ENCODE results near the gene FKBP1B.
"Not testable (repeated sequence)": the region's sequence is repeated elsewhere in the genome, so short reads cannot be mapped to it uniquely, and the experiment has no call there.

The FKBP1B gene

GRCh38 chr2:24049485-24050021, at the start of gene FKBP1B:
FKBP1B (plus strand) TSS chr2:24049741; CDS start chr2:24049850, 109 bp downstream.
- FAIRE-seq: no peak

GRCh38 chr2:24007693-24008092, 41.8 kb upstream of the FKBP1B start:
- TF ChIP-seq POLR2A (IDR thresholded peaks at IDR 0.05; ENCODE audit: low read depth, low read length): no peak
- FAIRE-seq (no peak), DNase-seq (ENCODE audit: insufficient read length, low spot score) (no peak)

More at GRCh38 chr2:24049485-24050021, at the start of gene FKBP1B:
- peak; percentile 47 for DNase-seq (ENCODE audit: insufficient read length, low spot score)
- TF ChIP-seq POLR2A (IDR thresholded peaks at IDR 0.05; ENCODE audit: low read depth, low read length): peak; percentile 48; the same call in 1 of the 2 replicates

- DNase-seq (ENCODE audit: insufficient read length, low spot score) (no peak), FAIRE-seq (no peak)
- no peak for TF ChIP-seq POLR2A (IDR thresholded peaks at IDR 0.05; ENCODE audit: low read depth, low read length)
Measured at GRCh38 chr2:24008672-24009366, 40.7 kb upstream of the FKBP1B start.

DNA sequence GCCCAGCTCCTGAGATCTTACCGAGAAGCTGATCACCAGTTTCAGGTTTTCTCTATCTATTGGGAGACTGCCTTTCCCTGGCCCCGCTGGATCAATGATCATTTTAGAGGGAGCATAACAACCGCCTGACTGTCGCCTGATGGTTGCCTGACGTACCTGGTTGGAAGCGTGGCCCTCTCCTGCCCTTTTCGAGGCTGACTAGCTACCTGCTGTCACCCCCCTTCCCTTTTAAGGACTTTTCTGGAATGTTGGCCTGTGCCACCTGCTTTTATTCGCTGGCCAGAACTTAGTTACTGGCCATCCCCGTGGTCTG, 40.2 kb upstream of the FKBP1B start:
- no peak for FAIRE-seq
- no peak for DNase-seq (ENCODE audit: insufficient read length, low spot score)
- no peak for TF ChIP-seq POLR2A (IDR thresholded peaks at IDR 0.05; ENCODE audit: low read depth, low read length)

DNA sequence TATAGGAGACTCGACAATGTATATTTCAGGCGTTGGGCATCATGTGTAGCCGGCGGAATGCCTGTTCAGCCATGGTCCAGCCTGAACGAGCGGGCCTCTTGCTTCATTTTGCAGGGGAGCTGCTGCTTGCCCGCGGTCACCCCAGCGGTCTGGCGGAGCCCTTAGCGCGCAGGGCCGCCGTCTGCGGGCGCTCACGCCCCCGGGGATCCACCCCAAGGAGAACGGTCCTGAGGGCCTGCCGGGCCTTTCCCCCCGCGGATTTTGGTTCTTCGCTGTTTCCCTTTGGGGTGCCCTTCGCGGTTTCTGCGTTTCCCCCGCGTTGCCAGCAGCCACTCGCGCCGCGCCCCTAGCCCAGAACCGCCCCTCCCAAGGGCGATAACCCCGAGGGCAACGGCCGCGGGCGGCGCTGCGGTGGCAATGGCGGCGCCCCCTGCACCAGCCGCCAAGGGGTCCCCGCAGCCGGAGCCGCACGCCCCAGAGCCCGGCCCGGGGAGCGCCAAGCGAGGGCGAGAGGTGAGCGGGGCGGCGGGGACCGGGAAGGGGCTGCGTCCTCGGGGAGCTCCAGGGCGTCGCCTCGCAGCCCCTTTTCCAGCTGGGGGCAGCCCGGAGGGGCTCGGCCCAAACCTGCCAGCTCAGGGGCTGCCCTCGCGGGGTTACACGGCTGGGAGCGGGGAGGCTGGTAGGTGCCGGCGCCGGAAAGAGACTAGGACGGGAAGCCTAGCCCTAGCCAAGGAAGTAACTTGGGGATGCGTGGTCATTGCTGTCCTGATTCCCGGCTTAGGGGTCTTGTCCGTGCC, 39.7 kb upstream of the FKBP1B start, which contains the start of gene MFSD2B:
Gene MFSD2B (plus strand): TSS at position 406 of the 797 bp plus-strand sequence. CDS start 12 bp downstream, at position 418.
- no peak for TF ChIP-seq POLR2A (IDR thresholded peaks at IDR 0.05; ENCODE audit: low read depth, low read length)
- DNase-seq (ENCODE audit: insufficient read length, low spot score) (no peak), FAIRE-seq (no peak)

GRCh38 chr2:24010477-24011249, 38.9 kb upstream of the FKBP1B start:
- FAIRE-seq: no peak
- no peak for DNase-seq (ENCODE audit: insufficient read length, low spot score)
- no peak for TF ChIP-seq POLR2A (IDR thresholded peaks at IDR 0.05; ENCODE audit: low read depth, low read length)

DNA sequence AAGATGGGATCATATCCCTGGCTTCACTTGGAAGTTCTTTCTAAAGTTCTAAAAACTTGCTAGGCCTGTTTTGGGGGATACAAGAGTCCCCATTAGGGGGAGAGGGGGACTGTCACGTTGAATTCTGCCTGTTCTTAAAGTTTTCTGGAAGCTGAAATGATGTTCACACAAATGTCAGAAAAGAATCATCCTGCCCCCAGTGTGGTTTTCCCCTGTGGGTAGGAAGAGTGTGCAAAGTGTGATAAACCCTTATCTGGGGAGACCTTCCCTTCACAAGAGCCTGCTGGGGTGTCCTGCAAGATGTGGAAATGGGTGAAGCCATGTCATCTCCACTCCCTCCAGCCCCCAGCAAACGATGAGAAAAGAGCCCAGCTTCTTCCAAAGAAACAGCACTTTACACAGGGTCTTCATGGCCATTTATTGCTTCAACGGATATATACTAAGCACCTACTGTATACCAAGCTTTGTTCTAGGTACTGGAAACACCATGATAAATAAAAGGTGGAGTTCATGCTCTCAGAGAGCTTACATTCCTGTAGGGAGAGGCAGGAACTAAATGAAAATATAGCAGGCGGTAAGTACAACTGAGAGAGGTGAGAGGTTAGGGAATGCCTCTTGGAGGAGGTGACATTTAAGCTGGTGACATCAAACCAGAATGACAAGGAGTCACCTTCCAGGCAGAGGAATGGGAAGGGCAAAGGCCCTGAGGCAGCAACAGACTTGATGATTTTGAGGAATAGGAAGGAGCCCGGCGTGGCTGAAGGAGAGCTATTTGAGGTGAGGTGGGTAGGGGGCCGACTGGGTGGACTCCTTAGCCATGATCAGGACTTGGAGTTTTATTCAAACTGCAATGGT, 38.1 kb upstream of the FKBP1B start:
- DNase-seq (ENCODE audit: insufficient read length, low spot score) (no peak), FAIRE-seq (no peak)
- TF ChIP-seq POLR2A (IDR thresholded peaks at IDR 0.05; ENCODE audit: low read depth, low read length): no peak

DNA sequence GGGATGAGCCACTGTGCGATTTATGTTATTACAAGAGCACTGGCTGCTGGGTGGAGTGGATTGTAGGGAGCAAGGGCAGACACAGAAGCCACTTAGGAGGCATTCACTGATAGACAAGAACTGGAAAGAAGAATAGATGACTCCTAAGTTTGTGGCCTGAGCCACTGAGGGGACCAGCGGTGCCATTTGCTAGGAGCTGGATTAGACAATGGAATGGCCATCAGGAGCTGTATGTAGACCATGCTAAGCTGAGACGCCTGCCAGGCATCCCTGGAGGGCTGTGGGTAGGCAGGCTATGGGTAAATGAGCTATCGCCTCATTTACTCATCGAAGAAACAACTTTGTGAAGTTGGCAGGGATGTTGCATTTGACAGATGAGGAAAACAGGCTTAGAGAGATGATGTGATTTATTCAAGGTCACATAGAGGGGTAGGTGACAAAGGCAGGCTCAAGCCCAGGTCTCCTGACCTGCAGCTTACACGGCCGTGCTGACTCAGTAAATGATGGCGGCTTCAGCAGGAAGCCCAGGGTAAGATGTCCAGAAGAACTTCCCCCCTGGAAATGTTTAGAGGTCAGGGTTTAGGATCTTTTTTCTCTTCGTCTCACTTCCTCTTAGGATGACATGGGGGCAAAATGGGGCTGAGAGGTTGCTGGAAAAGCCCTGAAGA, 36.9 kb upstream of the FKBP1B start:
- TF ChIP-seq POLR2A (IDR thresholded peaks at IDR 0.05; ENCODE audit: low read depth, low read length): no peak
- DNase-seq (ENCODE audit: insufficient read length, low spot score) (no peak), FAIRE-seq (no peak)

DNA sequence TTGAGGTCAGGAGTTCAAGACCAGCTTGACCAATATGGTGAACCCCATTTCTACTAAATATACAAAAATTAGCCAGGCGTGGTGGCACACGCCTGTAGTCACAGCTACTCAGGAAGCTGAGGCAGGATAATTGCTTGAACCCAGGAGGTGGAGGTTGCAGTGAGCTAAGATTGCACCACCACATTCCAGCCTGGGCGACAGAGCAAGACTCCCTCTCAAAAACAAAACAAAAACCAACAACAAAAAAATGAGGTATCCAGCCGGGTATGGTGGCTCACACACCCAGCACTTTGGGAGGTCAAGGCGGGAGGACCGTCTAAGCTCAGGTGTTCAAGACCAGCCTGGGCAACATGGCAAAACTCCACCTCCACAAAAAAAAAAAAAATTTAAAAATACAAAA, 34.6 kb upstream of the FKBP1B start:
- not testable (repeated sequence) for FAIRE-seq

GRCh38 chr2:24015562-24016375, 33.8 kb upstream of the FKBP1B start:
- DNase-seq (ENCODE audit: insufficient read length, low spot score): peak; percentile 76
- TF ChIP-seq POLR2A (IDR thresholded peaks at IDR 0.05; ENCODE audit: low read depth, low read length): no peak; the same call in 1 of the 2 replicates
- FAIRE-seq: peak; percentile 94

More for the DNA sequence above, 34.6 kb upstream of the FKBP1B start:
- not testable (repeated sequence) for DNase-seq (ENCODE audit: insufficient read length, low spot score)

GRCh38 chr2:24016376-24016761, 33.2 kb upstream of the FKBP1B start:
- DNase-seq (ENCODE audit: insufficient read length, low spot score) (no peak), FAIRE-seq (no peak)
- TF ChIP-seq POLR2A (IDR thresholded peaks at IDR 0.05; ENCODE audit: low read depth, low read length): no peak

Measured in H54 (cell line).